B cell (primary cell): ENCODE results near the gene PDZRN3. TPM values are rescaled to one million over a fixed set of nuclear protein-coding genes. Genes with fewer than 3 reads are reported as not detected.

ENCODE experiments used
- ATAC-seq: fragments of 200-7000 bp; cut with Tn5 transposase; one replicate; pipeline ENCODE4 v1.10.0; 2021; ENCODE audit warnings: low read depth, mild to moderate bottlenecking, moderate number of reproducible peaks, moderate library complexity
- CTCF ChIA-PET: fragments of 350-600 bp; sonication (Branson Sonifier 250); formaldehyde crosslinking; loops from one replicate; lab custom pipeline; 2021; ENCODE audit warnings: antibody characterized with exemption, inconsistent platforms; lab: Charles Lee
- POLR2A ChIA-PET: fragments of 350-600 bp; sonication (Branson Sonifier 250); formaldehyde crosslinking; loops from one replicate; lab custom pipeline; 2021; ENCODE audit warnings: antibody characterized with exemption; lab: Charles Lee
- DNase-seq: peaks from one replicate; pipeline ENCODE4 v3.0.0; 2013
- H2AFZ ChIP-seq: 2 replicates; pipeline ENCODE4 v1.6.1; 2012; ENCODE audit warnings: mild to moderate bottlenecking, low read depth, low read length; ENCODE audit not compliant: insufficient read depth, poor library complexity, severe bottlenecking
- H3K27ac ChIP-seq, 2 donors: 1 replicate in 1 of 2; 2 replicates in 1 of 2; pipeline ENCODE4 v1.5.1; 2012 to 2013; ENCODE audit warnings: low read length in 2 of 2, mild to moderate bottlenecking in 2 of 2, moderate library complexity in 1 of 2
- H3K27me3 ChIP-seq, 4 experiments: fragments of 200-600 bp in 1 of 4; sonication (generic) in 1 of 4; replicated peaks in 1 of 4; 1 replicate in 2 of 4; 2 replicates in 2 of 4; pipeline versions ENCODE4 v1.6.1 to v1.7.0; 2013 to 2016; ENCODE audit warnings: low read length in 3 of 4, mild to moderate bottlenecking in 2 of 4, mixed read lengths in 1 of 4, moderate library complexity in 1 of 4; ENCODE audit not compliant: insufficient read depth in 4 of 4, control insufficient read depth in 3 of 4; ENCODE audit errors: control extremely low read depth in 1 of 4
- H3K36me3 ChIP-seq, 2 experiments: replicated peaks in 1 of 2; 1 replicate in 1 of 2; 2 replicates in 1 of 2; pipeline versions ENCODE4 v1.6.1 to v1.7.1; 2013; ENCODE audit warnings: low read length in 1 of 2; ENCODE audit not compliant: insufficient read depth in 2 of 2, control insufficient read depth in 1 of 2; ENCODE audit errors: control extremely low read depth in 1 of 2, extremely low read depth in 1 of 2
- H3K4me1 ChIP-seq, 2 donors: fragments of 200-600 bp in 1 of 2; sonication (generic) in 1 of 2; 1 replicate in 1 of 2; 2 replicates in 1 of 2; pipeline versions ENCODE4 v1.5.1 to v1.6.1; 2013 to 2017; ENCODE audit warnings: low read length in 2 of 2; ENCODE audit not compliant: control insufficient read depth in 2 of 2, insufficient read depth in 2 of 2
- H3K4me2 ChIP-seq: replicated peaks from 2 replicates; pipeline ENCODE3; 2012; ENCODE audit warnings: mild to moderate bottlenecking, low read depth, low read length; ENCODE audit not compliant: poor library complexity, severe bottlenecking
- H3K4me3 ChIP-seq, 5 experiments: fragments of 200-600 bp in 1 of 5; sonication (generic) in 1 of 5; 1 replicate in 3 of 5; 2 replicates in 2 of 5; pipeline versions ENCODE4 v1.5.1 to v1.7.0; 2011 to 2016; ENCODE audit warnings: low read length in 4 of 5, mild to moderate bottlenecking in 4 of 5, low read depth in 2 of 5, control low read depth in 1 of 5, moderate library complexity in 1 of 5; ENCODE audit not compliant: insufficient read depth in 1 of 5; ENCODE audit errors: control extremely low read depth in 1 of 5, extremely low read depth in 1 of 5
- H3K79me2 ChIP-seq: fragments of 200-600 bp; sonication (generic); one replicate; pipeline ENCODE4 v1.6.0; 2016; ENCODE audit warnings: low read length; ENCODE audit not compliant: control insufficient read depth, insufficient read depth
- H3K9ac ChIP-seq: fragments of 200-600 bp; sonication (generic); 2 replicates; pipeline ENCODE4 v1.6.1; 2017; ENCODE audit warnings: mild to moderate bottlenecking, low read length, moderate library complexity
- H3K9me3 ChIP-seq, 3 donors: one replicate each; pipeline versions ENCODE4 v1.6.1 to v1.7.1; 2013; ENCODE audit warnings: low read length in 2 of 3; ENCODE audit not compliant: control insufficient read depth in 2 of 3, insufficient read depth in 1 of 3; ENCODE audit errors: control extremely low read depth in 1 of 3
- H4K20me1 ChIP-seq: 2 replicates; pipeline ENCODE4 v1.6.0; 2012; ENCODE audit warnings: mild to moderate bottlenecking, low read length; ENCODE audit not compliant: insufficient read depth, control insufficient read depth, poor library complexity, severe bottlenecking
- H3K27ac Mint-ChIP-seq: one replicate; pipeline ENCODE4 v1.8.0; 2021; ENCODE audit warnings: mixed read lengths
- H3K27me3 Mint-ChIP-seq: one replicate; pipeline ENCODE4 v1.8.0; 2021; ENCODE audit warnings: mixed read lengths
- H3K4me1 Mint-ChIP-seq: one replicate; pipeline ENCODE4 v1.8.0; 2021; ENCODE audit warnings: mixed read lengths
- H3K4me3 Mint-ChIP-seq: one replicate; pipeline ENCODE4 v1.8.0; 2021; ENCODE audit warnings: mixed read lengths
- H3K9me3 Mint-ChIP-seq: one replicate; pipeline ENCODE4 v1.8.0; 2022; ENCODE audit warnings: mixed read lengths; ENCODE audit not compliant: insufficient read depth
- EZH2 ChIP-seq: IDR thresholded peaks from 2 replicates; pipeline ENCODE4 v1.6.1; 2012; ENCODE audit warnings: borderline replicate concordance, low read depth, mild to moderate bottlenecking, moderate library complexity, low read length; ENCODE audit not compliant: insufficient read depth, poor library complexity, severe bottlenecking
- WGBS: methylation state at CpG from one replicate; pipeline ENCODE4 v1.1.5; 2013; ENCODE audit warnings: missing lambda C conversion rate; ENCODE audit not compliant: insufficient coverage; 5-methylcytosine and 5-hydroxymethylcytosine counted together
- intact Hi-C: fragments of 100-400 bp; cut with micrococcal nuclease; formaldehyde crosslinking; loops from one replicate; pipeline ENCODE4 v1.10.0; 2022
- polyA plus RNA-seq: library from polyadenylated mRNA; depleted of rRNA; stranded (reverse); fragments of >200 nt; gene quantifications from 2 replicates; pipeline ENCODE4 v1.2.3, GENCODE V29; 2012
- total RNA-seq, 2 donors: library from RNA; stranded (reverse); fragments of 120-200 nt in 1 of 2; gene quantifications; 1 replicate in 1 of 2; 2 replicates in 1 of 2; pipeline versions ENCODE4 v1.2.3 to v1.2.4, GENCODE V29; 2013 to 2022
- TF ChIP-seq, protein P1 (sequence below): fragments of 200-600 bp; IDR thresholded peaks from one replicate; pipeline ENCODE4 v1.8.0; 2022; ENCODE audit warnings: antibody characterized with exemption, mild to moderate bottlenecking

The PDZRN3 gene
- total and polyA plus RNA-seq, 2 donors (not counting 1 experiment from before 2014, with no cell fraction given) = not detected

DNA sequence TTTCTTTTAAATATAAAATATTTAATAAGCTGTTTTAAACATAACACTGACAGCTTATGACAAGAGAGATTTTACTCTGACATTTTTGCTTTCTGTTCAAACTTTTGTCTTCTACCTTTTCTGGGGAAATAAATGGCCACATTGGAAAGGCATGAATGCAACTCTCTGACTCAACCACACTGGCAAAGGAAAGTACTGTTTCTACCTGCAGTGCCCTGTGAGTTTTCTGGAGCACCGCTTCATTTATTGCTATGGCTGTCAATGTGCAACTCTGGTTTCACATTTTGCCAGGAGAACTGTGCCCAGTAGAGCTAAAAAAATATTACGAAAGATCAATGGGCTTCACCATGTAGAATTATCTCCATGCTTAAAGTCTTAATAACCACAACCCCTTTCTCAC, 15.1 kb downstream of the PDZRN3 start:
- Histone ChIP-seq H3K9ac (no peak overlapping the region), H3K36me3 (no peaks in the 10 kb centered on the region), H4K20me1 (no peaks in the 10 kb centered on the region), H3K9me3 (no peaks in the 10 kb centered on the region), H3K4me3 (no peak overlapping the region), H3K4me2 (no peak overlapping the region), H3K4me1 (no peaks in the 10 kb centered on the region), H3K79me2 (no peaks in the 10 kb centered on the region), H3K27me3 (no peaks in the 10 kb centered on the region), H2AFZ (no peak overlapping the region), H3K27ac (no peak overlapping the region)
- ChIA-PET CTCF (no interaction called here), POLR2A (no interaction called here)
- DNase-seq (no peak), ATAC-seq (no peak)
- Mint-ChIP-seq H3K9me3 (no peaks in the 10 kb centered on the region), H3K4me3 (no peak overlapping the region), H3K27me3 (no peaks in the 10 kb centered on the region), H3K27ac (no peak overlapping the region), H3K4me1 (no peaks in the 10 kb centered on the region)
- TF ChIP-seq, protein P1, sequence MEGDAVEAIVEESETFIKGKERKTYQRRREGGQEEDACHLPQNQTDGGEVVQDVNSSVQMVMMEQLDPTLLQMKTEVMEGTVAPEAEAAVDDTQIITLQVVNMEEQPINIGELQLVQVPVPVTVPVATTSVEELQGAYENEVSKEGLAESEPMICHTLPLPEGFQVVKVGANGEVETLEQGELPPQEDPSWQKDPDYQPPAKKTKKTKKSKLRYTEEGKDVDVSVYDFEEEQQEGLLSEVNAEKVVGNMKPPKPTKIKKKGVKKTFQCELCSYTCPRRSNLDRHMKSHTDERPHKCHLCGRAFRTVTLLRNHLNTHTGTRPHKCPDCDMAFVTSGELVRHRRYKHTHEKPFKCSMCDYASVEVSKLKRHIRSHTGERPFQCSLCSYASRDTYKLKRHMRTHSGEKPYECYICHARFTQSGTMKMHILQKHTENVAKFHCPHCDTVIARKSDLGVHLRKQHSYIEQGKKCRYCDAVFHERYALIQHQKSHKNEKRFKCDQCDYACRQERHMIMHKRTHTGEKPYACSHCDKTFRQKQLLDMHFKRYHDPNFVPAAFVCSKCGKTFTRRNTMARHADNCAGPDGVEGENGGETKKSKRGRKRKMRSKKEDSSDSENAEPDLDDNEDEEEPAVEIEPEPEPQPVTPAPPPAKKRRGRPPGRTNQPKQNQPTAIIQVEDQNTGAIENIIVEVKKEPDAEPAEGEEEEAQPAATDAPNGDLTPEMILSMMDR = no peak
- TF ChIP-seq EZH2 = no peak
- whole genome bisulfite sequencing = 93% methylated on average over 2 of the region's 2 CpGs
- intact Hi-C loops = no loop called here

DNA sequence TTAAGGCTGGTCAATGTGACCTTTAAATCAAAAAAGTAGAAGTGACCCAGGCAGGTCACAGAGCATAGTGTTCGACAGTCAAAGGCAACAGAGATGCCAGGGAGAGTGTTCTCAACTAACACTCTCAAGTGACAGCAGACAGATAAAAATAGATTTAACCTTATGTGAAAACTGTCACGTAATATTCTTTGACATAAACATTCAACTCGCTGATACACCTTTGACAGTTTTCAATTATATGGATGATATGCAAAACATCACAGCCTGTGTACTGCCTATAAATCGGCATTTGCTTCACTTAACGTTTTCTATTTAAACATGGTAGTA, 15.5 kb downstream of the PDZRN3 start:
- Histone ChIP-seq H3K4me2 (no peak overlapping the region), H3K9ac (no peak overlapping the region), H3K9me3 (no peaks in the 10 kb centered on the region), H3K4me3 (no peak overlapping the region), H2AFZ (no peak overlapping the region), H3K36me3 (no peaks in the 10 kb centered on the region), H3K27me3 (no peaks in the 10 kb centered on the region), H3K79me2 (no peaks in the 10 kb centered on the region), H3K27ac (no peak overlapping the region), H3K4me1 (no peaks in the 10 kb centered on the region), H4K20me1 (no peaks in the 10 kb centered on the region)
- POLR2A ChIA-PET = no interaction called here
- DNase-seq = no peak
- no peaks in the 10 kb centered on the region for H3K4me1 Mint-ChIP-seq
- no peak for ATAC-seq
- no CpG with 5 or more reads among the region's 5 CpGs for WGBS
- no peak overlapping the region for H3K27ac Mint-ChIP-seq
- H3K27me3 Mint-ChIP-seq = no peaks in the 10 kb centered on the region
- no peaks in the 10 kb centered on the region for H3K9me3 Mint-ChIP-seq
- CTCF ChIA-PET = no interaction called here
- intact Hi-C loops = no loop called here
- no peak overlapping the region for H3K4me3 Mint-ChIP-seq
- no peak for TF ChIP-seq EZH2
